ENCODE measurements around the gene RHEBL1. TPM values are rescaled to one million over a fixed set of nuclear protein-coding genes. Genes with fewer than 3 reads are reported as not detected.

Gene RHEBL1
- total RNA-seq, 1 donor from 2014 or later, result 5.3 TPM

GRCh38 chr12:49039421-49040363 lies 30.1 kb downstream of the RHEBL1 start:
- Histone ChIP-seq H3K9ac (no peak overlapping the region), H3K27ac (no peak overlapping the region), H3K4me1 (no peaks in the 10 kb centered on the region), H3K36me3 (no peaks in the 10 kb centered on the region), H3K79me2 (ENCODE audit: low read depth) (no peaks in the 10 kb centered on the region), H3K4me2 (no peak overlapping the region), H3F3A (ENCODE audit: low read depth) (no peaks in the 10 kb centered on the region), H3K27me3 (no peaks in the 10 kb centered on the region), H3K4me3 (no peak overlapping the region), H3K9me3 (ENCODE audit: low read depth) (no peaks in the 10 kb centered on the region), H2AFZ (replicated peaks) (no peak overlapping the region), H4K20me1 (ENCODE audit: low read depth) (peaks cover 30% of the 10 kb centered on the region)
- H3K36me3 Mint-ChIP-seq, result peaks cover 46% of the 10 kb centered on the region
- no peaks in the 10 kb centered on the region for H3K9me3 Mint-ChIP-seq
- no peaks in the 10 kb centered on the region for H3K4me1 Mint-ChIP-seq
- no peak for TF ChIP-seq CTCF (IDR thresholded peaks at IDR 0.05)
- TF ChIP-seq EZH2 (IDR thresholded peaks at IDR 0.05), result no peak
- no peak for TF ChIP-seq EZH2phosphoT487 (IDR thresholded peaks at IDR 0.05)
- DNase-seq (ENCODE audit: low spot score), result no peak
- H3K27me3 Mint-ChIP-seq (ENCODE audit: insufficient read depth, low read depth), result peaks cover 10% of the 10 kb centered on the region
- H3K27ac Mint-ChIP-seq, result no peak overlapping the region
- H3K4me3 Mint-ChIP-seq, result no peak overlapping the region

GRCh38 chr12:49038291-49038955 lies 31.4 kb downstream of the RHEBL1 start:
- H3K4me2 ChIP-seq, result no peak overlapping the region
- no peak overlapping the region for H3K9ac ChIP-seq
- Mint-ChIP-seq H3K27me3 (ENCODE audit: insufficient read depth, low read depth) (peaks cover 6% of the 10 kb centered on the region), H3K9me3 (no peaks in the 10 kb centered on the region), H3K4me1 (no peaks in the 10 kb centered on the region), H3K36me3 (peaks cover 38% of the 10 kb centered on the region), H3K4me3 (no peak overlapping the region), H3K27ac (no peak overlapping the region)
- no peaks in the 10 kb centered on the region for H3K27me3 ChIP-seq
- H3K9me3 ChIP-seq (ENCODE audit: low read depth), result no peaks in the 10 kb centered on the region
- H4K20me1 ChIP-seq (ENCODE audit: low read depth), result peaks cover 21% of the 10 kb centered on the region
- no peak for TF ChIP-seq EZH2phosphoT487 (IDR thresholded peaks at IDR 0.05)
- TF ChIP-seq CTCF (IDR thresholded peaks at IDR 0.05), result no peak
- no peak for TF ChIP-seq EZH2 (IDR thresholded peaks at IDR 0.05)
- H3K4me3 ChIP-seq, result no peak overlapping the region
- H3K27ac ChIP-seq, result no peak overlapping the region
- no peaks in the 10 kb centered on the region for H3K4me1 ChIP-seq
- no peak for DNase-seq (ENCODE audit: low spot score)
- H3F3A ChIP-seq (ENCODE audit: low read depth), result no peaks in the 10 kb centered on the region
- H3K36me3 ChIP-seq, result no peaks in the 10 kb centered on the region
- no peaks in the 10 kb centered on the region for H3K79me2 ChIP-seq (ENCODE audit: low read depth)
- H2AFZ ChIP-seq (replicated peaks), result no peak overlapping the region

GRCh38 chr12:49037947-49038237 lies 31.9 kb downstream of the RHEBL1 start:
- Mint-ChIP-seq H3K4me1 (no peaks in the 10 kb centered on the region), H3K27me3 (ENCODE audit: insufficient read depth, low read depth) (peaks cover 6% of the 10 kb centered on the region), H3K4me3 (no peak overlapping the region), H3K27ac (no peak overlapping the region), H3K36me3 (peaks cover 33% of the 10 kb centered on the region), H3K9me3 (no peaks in the 10 kb centered on the region)
- no peak overlapping the region for H3K4me3 ChIP-seq
- no peak overlapping the region for H2AFZ ChIP-seq (replicated peaks)
- no peaks in the 10 kb centered on the region for H3F3A ChIP-seq (ENCODE audit: low read depth)
- peaks cover 20% of the 10 kb centered on the region for H4K20me1 ChIP-seq (ENCODE audit: low read depth)
- no peaks in the 10 kb centered on the region for H3K36me3 ChIP-seq
- H3K79me2 ChIP-seq (ENCODE audit: low read depth), result no peaks in the 10 kb centered on the region
- no peaks in the 10 kb centered on the region for H3K4me1 ChIP-seq
- no peak overlapping the region for H3K9ac ChIP-seq
- no peak for DNase-seq (ENCODE audit: low spot score)
- TF ChIP-seq EZH2phosphoT487 (IDR thresholded peaks at IDR 0.05), result no peak
- TF ChIP-seq EZH2 (IDR thresholded peaks at IDR 0.05), result no peak
- no peak for TF ChIP-seq CTCF (IDR thresholded peaks at IDR 0.05)
- H3K9me3 ChIP-seq (ENCODE audit: low read depth), result no peaks in the 10 kb centered on the region
- H3K27me3 ChIP-seq, result no peaks in the 10 kb centered on the region
- H3K4me2 ChIP-seq, result no peak overlapping the region
- H3K27ac ChIP-seq, result no peak overlapping the region
